SK-N-SH (cell line): ENCODE measurements around the gene ZNF576. TPM values are rescaled to one million over a fixed set of nuclear protein-coding genes. Genes with fewer than 3 reads are reported as not detected.

Experiments used
- CTCF ChIA-PET: fragments of 300-600, 350-600 bp; formaldehyde crosslinking; extraction: SDS; loops from one replicate; lab custom pipeline; 2021; lab: Yijun Ruan, JAX
- POLR2A ChIA-PET: fragments of 350-600 bp; sonication (Branson Sonifier 250); formaldehyde crosslinking; extraction: SDS; loops from one replicate; lab custom pipeline; 2020; ENCODE audit warnings: antibody characterized with exemption, inconsistent platforms; lab: Yijun Ruan, JAX
- DNase-seq: peaks from one replicate; pipeline ENCODE4 v3.0.0; 2012
- H2AFZ ChIP-seq: fragments of 200-600 bp; sonication (generic); 2 replicates; pipeline ENCODE4 v1.8.1; 2016; ENCODE audit warnings: antibody characterized with exemption, mild to moderate bottlenecking, low read depth
- H3F3A ChIP-seq: fragments of 200-600 bp; sonication (generic); replicated peaks from 2 replicates; pipeline ENCODE3; 2016; ENCODE audit warnings: antibody characterized with exemption, mild to moderate bottlenecking; ENCODE audit not compliant: insufficient read depth
- H3K27ac ChIP-seq, 2 experiments: fragments of 200-500 bp in 1 of 2; fragments of 200-600 bp in 1 of 2; sonication (Bioruptor generic) in 1 of 2; sonication (generic), shearing (Covaris generic) in 1 of 2; 2 replicates each; pipeline versions ENCODE4 v1.5.1 to v1.6.1; 2014 to 2016; ENCODE audit warnings: low read depth in 2 of 2, inconsistent platforms in 1 of 2, low read length in 1 of 2, mild to moderate bottlenecking in 1 of 2, mixed read lengths in 1 of 2
- H3K27me3 ChIP-seq: fragments of 200-600 bp; sonication (generic), shearing (Covaris generic); 2 replicates; pipeline ENCODE4 v1.6.1; 2016; ENCODE audit warnings: mixed run types; ENCODE audit not compliant: insufficient read depth
- H3K36me3 ChIP-seq, 2 experiments: fragments of 200-500 bp in 1 of 2; fragments of 200-600 bp in 1 of 2; sonication (Bioruptor generic) in 1 of 2; sonication (generic) in 1 of 2; replicated peaks in 1 of 2; 2 replicates each; pipeline versions ENCODE3 to v1.5.1; 2014 to 2016; ENCODE audit warnings: low read length in 1 of 2, mild to moderate bottlenecking in 1 of 2; ENCODE audit not compliant: insufficient read depth in 2 of 2, control insufficient read depth in 1 of 2
- H3K4me1 ChIP-seq, 2 experiments: fragments of 200-500 bp in 1 of 2; fragments of 200-600 bp in 1 of 2; sonication (Bioruptor generic) in 1 of 2; sonication (generic), shearing (Covaris generic) in 1 of 2; 2 replicates each; pipeline versions ENCODE4 v1.5.1 to v1.6.1; 2014 to 2016; ENCODE audit warnings: low read depth in 1 of 2, low read length in 1 of 2, mixed run types in 1 of 2; ENCODE audit not compliant: insufficient read depth in 2 of 2, control insufficient read depth in 1 of 2
- H3K4me2 ChIP-seq: fragments of 200-600 bp; sonication (generic), shearing (Covaris generic); 2 replicates; pipeline ENCODE4 v1.6.1; 2017; ENCODE audit warnings: mixed run types
- H3K4me3 ChIP-seq, 2 experiments: fragments of 200-500 bp in 1 of 2; fragments of 200-600 bp in 1 of 2; sonication (Bioruptor generic) in 1 of 2; sonication (generic), shearing (Covaris generic) in 1 of 2; 2 replicates each; pipeline versions ENCODE4 v1.5.1 to v1.8.1; 2014 to 2016; ENCODE audit warnings: low read depth in 2 of 2, inconsistent platforms in 1 of 2, low read length in 1 of 2, mild to moderate bottlenecking in 1 of 2, mixed read lengths in 1 of 2, moderate library complexity in 1 of 2
- H3K79me2 ChIP-seq: fragments of 200-600 bp; sonication (generic); 2 replicates; pipeline ENCODE4 v1.8.1; 2017; ENCODE audit warnings: mild to moderate bottlenecking; ENCODE audit not compliant: insufficient read depth
- H3K9ac ChIP-seq: fragments of 200-600 bp; sonication (generic); 2 replicates; pipeline ENCODE4 v1.6.1; 2017; ENCODE audit warnings: mixed run types
- H3K9me2 ChIP-seq: fragments of 200-600 bp; sonication (generic); 2 replicates; pipeline ENCODE4 v1.6.1; 2017; ENCODE audit warnings: mixed run types
- H3K9me3 ChIP-seq: fragments of 200-600 bp; sonication (generic); 2 replicates; pipeline ENCODE4 v1.6.1; 2017; ENCODE audit warnings: mixed run types, mild to moderate bottlenecking, moderate library complexity
- H4K20me1 ChIP-seq: fragments of 200-600 bp; sonication (generic); 2 replicates; pipeline ENCODE4 v1.6.1; 2017; ENCODE audit warnings: mild to moderate bottlenecking, mixed run types; ENCODE audit not compliant: insufficient read depth
- CTCF ChIP-seq: fragments of 200-600 bp; sonication (generic); IDR thresholded peaks from 2 replicates; pipeline ENCODE4 v1.6.1; 2017; ENCODE audit warnings: antibody characterized with exemption, mild to moderate bottlenecking, moderate library complexity
- FOSL2 ChIP-seq: IDR thresholded peaks from 2 replicates; pipeline ENCODE4 v1.4.0; 2012; ENCODE audit warnings: low read depth, mild to moderate bottlenecking, moderate library complexity, borderline replicate concordance
- FOXM1 ChIP-seq: IDR thresholded peaks from 2 replicates; pipeline ENCODE4 v1.4.0; 2012; ENCODE audit warnings: low read depth, mild to moderate bottlenecking
- GATA2 ChIP-seq: sonication (generic); formaldehyde crosslinking; IDR thresholded peaks from 2 replicates; pipeline ENCODE4 v1.5.0; 2020; ENCODE audit warnings: mild to moderate bottlenecking, missing genetic modification reagents
- JUND ChIP-seq: IDR thresholded peaks from 2 replicates; pipeline ENCODE4 v1.4.0; 2012
- MEF2A ChIP-seq: IDR thresholded peaks from 2 replicates; pipeline ENCODE4 v1.4.0; 2012; ENCODE audit warnings: low read depth, borderline replicate concordance
- REST ChIP-seq: IDR thresholded peaks from 2 replicates; pipeline ENCODE4 v1.6.1; 2012; ENCODE audit warnings: mild to moderate bottlenecking, low read depth, low read length, moderate library complexity
- RXRA ChIP-seq: IDR thresholded peaks from 2 replicates; pipeline ENCODE4 v1.4.0; 2012; ENCODE audit warnings: low read depth, mild to moderate bottlenecking, borderline replicate concordance
- TCF12 ChIP-seq: IDR thresholded peaks from 2 replicates; pipeline ENCODE4 v1.4.0; 2012
- USF1 ChIP-seq: IDR thresholded peaks from 2 replicates; pipeline ENCODE4 v1.4.0; 2012; ENCODE audit warnings: low read depth, borderline replicate concordance
- USF2 ChIP-seq: fragments of 150-350 bp; IDR thresholded peaks from 2 replicates; pipeline ENCODE4 v1.6.1; 2017; ENCODE audit warnings: antibody characterized with exemption, low read length, low read depth, borderline replicate concordance
- YY1 ChIP-seq: IDR thresholded peaks from 2 replicates; pipeline ENCODE4 v1.4.0; 2012; ENCODE audit warnings: low read depth, mild to moderate bottlenecking
- ZBTB33 ChIP-seq: IDR thresholded peaks from 2 replicates; pipeline ENCODE4 v1.4.0; 2012; ENCODE audit warnings: low read depth, borderline replicate concordance
- WGBS: methylation state at CpG from one replicate; pipeline ENCODE4 v1.1.6; 2017; ENCODE audit warnings: low lambda C conversion rate; 5-methylcytosine and 5-hydroxymethylcytosine counted together
- polyA plus RNA-seq, 3 experiments: library from polyadenylated mRNA; depleted of rRNA; stranded (reverse); fragments of >200 nt; gene quantifications; 2 replicates each; pipeline ENCODE4 v1.2.3, GENCODE V29; 2012

Gene ZNF576
- polyA plus RNA-seq, 1 of the 3 experiments (the other 2 are of a cell fraction): 12.8 TPM

GRCh38 chr19:43554317-43554895 is 42.0 kb upstream of the ZNF576 start:
- Histone ChIP-seq H3K79me2 (no peaks in the 10 kb centered on the region; the same call in 1 of the 2 replicates), H3K27me3 (no peaks in the 10 kb centered on the region), H3K9ac (no peak overlapping the region), H3K9me3 (no peaks in the 10 kb centered on the region), H3K4me2 (no peak overlapping the region), H3K36me3 (peaks cover 22 to 44% of the 10 kb centered on the region in 2 experiments), H2AFZ (no peak overlapping the region), H3K4me1 (no peaks in the 10 kb centered on the region), H3F3A (peaks cover 18% of the 10 kb centered on the region), H3K27ac (no peak overlapping the region), H3K4me3 (no peak overlapping the region), H4K20me1 (no peaks in the 10 kb centered on the region), H3K9me2 (no peaks in the 10 kb centered on the region)
- ChIA-PET POLR2A (interaction anchor here (0.7 kb wide), 1 partner anchor 42 kb away, joined by 5 read pairs; the partner anchor contains the start of genes IRGQ and ZNF576), CTCF (interaction anchor here (0.6 to 8.5 kb wide), 34 partner anchors 8 to 230 kb away, joined by 3 to 104 read pairs (median 6); partner anchors contain the start of genes IRGQ, PINLYP, XRCC1 and ZNF575)
- TF ChIP-seq GATA2 (CRISPR knock-in tag) (no peak), USF1 (no peak), YY1 (no peak), ZBTB33 (no peak), JUND (no peak), FOSL2 (no peak), TCF12 (no peak), USF2 (no peak), REST (no peak), CTCF (no peak), FOXM1 (no peak), MEF2A (no peak), RXRA (no peak)
- 94% methylated on average over 15 of the region's 15 CpGs for WGBS
- no peak for DNase-seq
